Measurements from ENCODE around the gene C11orf91.
"Not testable (repeated sequence)": the region's sequence is repeated elsewhere in the genome, so short reads cannot be mapped to it uniquely, and the experiment has no call there.

GRCh38 chr11:33661526-33661925 is 39.1 kb downstream of the C11orf91 start:
- TF ChIP-seq, protein P1, sequence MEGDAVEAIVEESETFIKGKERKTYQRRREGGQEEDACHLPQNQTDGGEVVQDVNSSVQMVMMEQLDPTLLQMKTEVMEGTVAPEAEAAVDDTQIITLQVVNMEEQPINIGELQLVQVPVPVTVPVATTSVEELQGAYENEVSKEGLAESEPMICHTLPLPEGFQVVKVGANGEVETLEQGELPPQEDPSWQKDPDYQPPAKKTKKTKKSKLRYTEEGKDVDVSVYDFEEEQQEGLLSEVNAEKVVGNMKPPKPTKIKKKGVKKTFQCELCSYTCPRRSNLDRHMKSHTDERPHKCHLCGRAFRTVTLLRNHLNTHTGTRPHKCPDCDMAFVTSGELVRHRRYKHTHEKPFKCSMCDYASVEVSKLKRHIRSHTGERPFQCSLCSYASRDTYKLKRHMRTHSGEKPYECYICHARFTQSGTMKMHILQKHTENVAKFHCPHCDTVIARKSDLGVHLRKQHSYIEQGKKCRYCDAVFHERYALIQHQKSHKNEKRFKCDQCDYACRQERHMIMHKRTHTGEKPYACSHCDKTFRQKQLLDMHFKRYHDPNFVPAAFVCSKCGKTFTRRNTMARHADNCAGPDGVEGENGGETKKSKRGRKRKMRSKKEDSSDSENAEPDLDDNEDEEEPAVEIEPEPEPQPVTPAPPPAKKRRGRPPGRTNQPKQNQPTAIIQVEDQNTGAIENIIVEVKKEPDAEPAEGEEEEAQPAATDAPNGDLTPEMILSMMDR (conservative IDR thresholded peaks at IDR 0.05), result not testable (repeated sequence)
- not testable (repeated sequence) for TF ChIP-seq EZH2 (IDR thresholded peaks at IDR 0.05; ENCODE audit: low read depth)
